Measurements from ENCODE around the gene CTTNBP2. TPM values are rescaled to one million over a fixed set of nuclear protein-coding genes. Genes with fewer than 3 reads are reported as not detected.

Gene CTTNBP2
- total RNA-seq, 1 experiment from 2014 or later, result 17.6 TPM

DNA sequence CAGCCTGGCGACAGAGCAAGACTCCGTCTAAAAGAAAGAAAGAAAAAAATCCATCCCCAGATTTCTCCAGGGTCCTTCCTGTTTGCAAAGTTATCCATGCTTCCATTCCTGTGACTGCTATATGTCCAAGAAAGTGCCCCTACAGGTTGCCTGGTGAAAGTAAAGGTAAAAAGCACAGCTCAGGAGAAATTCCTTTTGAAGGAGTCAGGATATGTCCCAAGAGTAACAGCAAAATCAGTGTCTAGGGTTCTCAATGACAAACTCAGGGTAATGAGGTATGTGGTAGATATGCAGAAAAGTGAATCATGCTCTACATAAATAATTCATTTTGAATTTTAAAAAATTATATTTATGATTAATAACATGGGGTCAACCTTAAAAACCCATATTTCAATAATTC, 91.5 kb downstream of the CTTNBP2 start:
- no peak overlapping the region for H3K9ac ChIP-seq (ENCODE audit: extremely low read depth, insufficient read length, low read length)
- no peaks in the 10 kb centered on the region for H3K27me3 ChIP-seq (ENCODE audit: insufficient read depth, low read length)
- H4K8ac ChIP-seq (replicated peaks; ENCODE audit: insufficient read length, low read depth, low read length), result no peak overlapping the region
- no peak overlapping the region for H2AK5ac ChIP-seq (ENCODE audit: insufficient read length, low read length)
- Mint-ChIP-seq H3K4me3 (no peak overlapping the region), H3K9me3 (no peaks in the 10 kb centered on the region), H3K4me1 (no peaks in the 10 kb centered on the region), H3K27ac (no peak overlapping the region), H3K36me3 (ENCODE audit: insufficient read depth in 1 of 3, low read depth in 3 of 3) (peaks cover 0 to 21% (median 9%) of the 10 kb centered on the region in 3 experiments; a peak in 5 of 7 replicates), H3K27me3 (ENCODE audit: low read depth) (no peaks in the 10 kb centered on the region)
- no peak overlapping the region for H2BK15ac ChIP-seq (ENCODE audit: low read depth, low read length)
- no peaks in the 10 kb centered on the region for H3K4me1 ChIP-seq (ENCODE audit: insufficient read depth, low read length)
- H3K79me1 ChIP-seq (ENCODE audit: insufficient read depth, low read depth, low read length, poor library complexity, severe bottlenecking), result no peaks in the 10 kb centered on the region
- no peak overlapping the region for H2BK120ac ChIP-seq (ENCODE audit: low read depth, low read length, poor library complexity, severe bottlenecking)
- H3K23ac ChIP-seq (ENCODE audit: insufficient read length, low read depth, low read length), result no peak overlapping the region
- no peak overlapping the region for H3T11ph ChIP-seq (ENCODE audit: low read length)
- no peaks in the 10 kb centered on the region for H4K20me1 ChIP-seq (ENCODE audit: control insufficient read depth, insufficient read depth, insufficient read length)
- no peak overlapping the region for H2BK20ac ChIP-seq (ENCODE audit: low read depth, low read length, poor library complexity, severe bottlenecking)
- no peak overlapping the region for H2AFZ ChIP-seq (ENCODE audit: low read length)
- no peak overlapping the region for H3K18ac ChIP-seq (ENCODE audit: insufficient read length, low read depth, low read length)
- no peak overlapping the region for H3K14ac ChIP-seq (ENCODE audit: insufficient read depth, low read length)
- H3K23me2 ChIP-seq (ENCODE audit: insufficient read length, low read depth, low read length, poor library complexity, severe bottlenecking), result no peaks in the 10 kb centered on the region
- no peak overlapping the region for H3K4me2 ChIP-seq (ENCODE audit: insufficient read depth, insufficient read length, low read length)
- H3K9me3 ChIP-seq (ENCODE audit: control insufficient read depth, low read depth, low read length), result no peaks in the 10 kb centered on the region
- H3K27ac ChIP-seq (ENCODE audit: insufficient read length, low read depth, low read length), result no peak overlapping the region
- WGBS (ENCODE audit: extremely low coverage, insufficient read length, low lambda C conversion rate), result no CpG with 5 or more reads among the region's 2 CpGs
- H3K56ac ChIP-seq (ENCODE audit: insufficient read length, low read depth, low read length), result no peak overlapping the region
- H2BK5ac ChIP-seq (ENCODE audit: insufficient read length, low read length), result no peak overlapping the region
- TF ChIP-seq, protein P1, sequence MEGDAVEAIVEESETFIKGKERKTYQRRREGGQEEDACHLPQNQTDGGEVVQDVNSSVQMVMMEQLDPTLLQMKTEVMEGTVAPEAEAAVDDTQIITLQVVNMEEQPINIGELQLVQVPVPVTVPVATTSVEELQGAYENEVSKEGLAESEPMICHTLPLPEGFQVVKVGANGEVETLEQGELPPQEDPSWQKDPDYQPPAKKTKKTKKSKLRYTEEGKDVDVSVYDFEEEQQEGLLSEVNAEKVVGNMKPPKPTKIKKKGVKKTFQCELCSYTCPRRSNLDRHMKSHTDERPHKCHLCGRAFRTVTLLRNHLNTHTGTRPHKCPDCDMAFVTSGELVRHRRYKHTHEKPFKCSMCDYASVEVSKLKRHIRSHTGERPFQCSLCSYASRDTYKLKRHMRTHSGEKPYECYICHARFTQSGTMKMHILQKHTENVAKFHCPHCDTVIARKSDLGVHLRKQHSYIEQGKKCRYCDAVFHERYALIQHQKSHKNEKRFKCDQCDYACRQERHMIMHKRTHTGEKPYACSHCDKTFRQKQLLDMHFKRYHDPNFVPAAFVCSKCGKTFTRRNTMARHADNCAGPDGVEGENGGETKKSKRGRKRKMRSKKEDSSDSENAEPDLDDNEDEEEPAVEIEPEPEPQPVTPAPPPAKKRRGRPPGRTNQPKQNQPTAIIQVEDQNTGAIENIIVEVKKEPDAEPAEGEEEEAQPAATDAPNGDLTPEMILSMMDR (conservative IDR thresholded peaks at IDR 0.05), result peak; percentile 40; the same call in 2 of the 3 replicates
- no peak overlapping the region for H4K91ac ChIP-seq (ENCODE audit: insufficient read length, low read depth, low read length)
- no peak overlapping the region for H3K4ac ChIP-seq (ENCODE audit: low read depth, low read length)
- no peaks in the 10 kb centered on the region for H3K79me2 ChIP-seq (ENCODE audit: insufficient read depth, low read length)
- DNase-seq, result no peak
- no peak overlapping the region for H4K5ac ChIP-seq (ENCODE audit: insufficient read length, low read depth, low read length)
- no peak overlapping the region for H2BK12ac ChIP-seq (ENCODE audit: insufficient read length, low read depth, low read length)
